HS-27A (cell line): Measurements from ENCODE around the gene IL6R.

ENCODE experiments used
- DNase-seq: peaks from one replicate; pipeline ENCODE4 v3.0.0-alpha.2; 2012; ENCODE audit warnings: low read depth, missing footprints

The IL6R gene

DNA sequence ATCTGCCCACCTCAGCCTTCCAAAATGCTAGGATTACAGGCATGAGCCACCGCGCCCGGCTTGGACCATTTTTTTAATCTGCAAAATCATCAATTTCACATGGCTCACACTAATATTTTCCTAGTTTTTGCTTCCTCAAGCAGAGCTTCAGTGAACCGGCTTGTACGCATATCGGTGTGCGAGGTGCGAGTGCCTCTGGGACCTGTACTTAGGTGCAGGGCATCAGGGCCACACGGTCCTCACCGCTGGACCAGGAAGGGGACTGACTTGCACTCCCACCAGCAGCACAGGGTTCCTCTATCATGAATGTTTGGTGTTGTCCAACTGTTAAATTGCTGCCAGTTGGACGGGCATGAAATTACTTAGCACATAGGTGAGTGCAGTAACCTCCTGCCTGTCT lies 112.5 kb downstream of the IL6R start:
- DNase-seq, result no peak
